GM12878 (cell line): ENCODE measurements around the gene CYP4Z1. TPM values are rescaled to one million over a fixed set of nuclear protein-coding genes. Genes with fewer than 3 reads are reported as not detected.

Source experiments
- ATAC-seq: fragments of 200-7000 bp; cut with Tn5 transposase; 3 replicates; pipeline ENCODE4 v1.9.1; 2020; ENCODE audit warnings: mild to moderate bottlenecking, moderate library complexity
- BruUV-seq: library from RNA; stranded (reverse); fragments of 400-500 nt; replicated peaks from 2 replicates; lab custom pipeline; 2021; lab: Mats Ljungman, UMichigan
- CTCF ChIA-PET: fragments of 300-600 bp; sonication (Branson Sonifier 250); formaldehyde crosslinking; extraction: SDS; loops from one replicate; lab custom pipeline; 2021; ENCODE audit warnings: inconsistent platforms; lab: Yijun Ruan, JAX
- POLR2A ChIA-PET: fragments of 350-600 bp; formaldehyde crosslinking; extraction: SDS; loops from one replicate; lab custom pipeline; 2021; ENCODE audit warnings: inconsistent platforms; lab: Charles Lee
- RAD21 ChIA-PET: fragments of 300-600 bp; sonication (Branson Sonifier 250); formaldehyde crosslinking; loops from one replicate; lab custom pipeline; 2023; ENCODE audit warnings: antibody characterized with exemption; ENCODE audit not compliant: unreplicated experiment; lab: Charles Lee
- SMC1A ChIA-PET: fragments of 300-600 bp; sonication (Branson Sonifier 250); formaldehyde crosslinking; loops from one replicate; lab custom pipeline; 2023; ENCODE audit not compliant: unreplicated experiment, uncharacterized antibody; lab: Charles Lee
- DNase-seq: peaks from one replicate; pipeline ENCODE4 v3.0.0-alpha.2; 2011; ENCODE audit warnings: low read depth, low spot score
- FAIRE-seq: peaks from 3 replicates; lab custom pipeline; 2011; peaks lifted over from hg19 to GRCh38; lab: Jason Lieb, UNC
- H2AFZ ChIP-seq: 2 replicates; pipeline ENCODE4 v1.6.0; 2011; ENCODE audit warnings: low read depth, low read length, control low read depth; ENCODE audit not compliant: control insufficient read depth
- H3K27ac ChIP-seq: 2 replicates; pipeline ENCODE4 v1.5.1; 2011; ENCODE audit warnings: control low read depth; ENCODE audit not compliant: control insufficient read depth, insufficient read depth
- H3K27me3 ChIP-seq, 2 experiments: replicated peaks in 1 of 2; 2 replicates each; pipeline versions ENCODE4 v1.6.0 to v1.6.1; 2011; ENCODE audit warnings: low read length in 1 of 2; ENCODE audit not compliant: control insufficient read depth in 2 of 2, insufficient read depth in 2 of 2
- H3K36me3 ChIP-seq, 2 experiments: 2 replicates each; pipeline ENCODE4 v1.5.1; 2011; ENCODE audit warnings: low read length in 1 of 2; ENCODE audit not compliant: control insufficient read depth in 2 of 2, insufficient read depth in 2 of 2
- H3K4me1 ChIP-seq: 2 replicates; pipeline ENCODE4 v1.6.1; 2011; ENCODE audit warnings: mild to moderate bottlenecking, low read length, moderate library complexity, mixed read lengths; ENCODE audit not compliant: control insufficient read depth, insufficient read depth
- H3K4me2 ChIP-seq: 2 replicates; pipeline ENCODE4 v1.6.0; 2011; ENCODE audit warnings: control low read depth; ENCODE audit not compliant: control insufficient read depth, insufficient read depth
- H3K4me3 ChIP-seq: fragments of 200-600 bp; sonication (generic); 2 replicates; pipeline ENCODE4 v1.5.1; 2016
- H3K79me2 ChIP-seq: 2 replicates; pipeline ENCODE4 v1.6.0; 2011; ENCODE audit warnings: low read length; ENCODE audit not compliant: control insufficient read depth, insufficient read depth
- H3K9ac ChIP-seq: 2 replicates; pipeline ENCODE4 v1.8.0; 2011; ENCODE audit warnings: low read length, control low read depth, mixed read lengths; ENCODE audit not compliant: control insufficient read depth, insufficient read depth
- H3K9me3 ChIP-seq: replicated peaks from 3 replicates; pipeline ENCODE4 v1.5.1; 2011; ENCODE audit warnings: mild to moderate bottlenecking, low read length; ENCODE audit not compliant: control insufficient read depth, insufficient read depth
- H4K20me1 ChIP-seq: 2 replicates; pipeline ENCODE4 v1.6.0; 2011; ENCODE audit not compliant: control insufficient read depth, insufficient read depth
- BCL11A ChIP-seq: IDR thresholded peaks from 2 replicates; pipeline ENCODE4 v1.6.1; 2011; ENCODE audit warnings: low read depth, low read length
- CHD1 ChIP-seq: IDR thresholded peaks from 2 replicates; pipeline ENCODE4 v1.6.1; 2012; ENCODE audit warnings: low read depth, low read length, improper control_type of control experiment
- ESRRA ChIP-seq: IDR thresholded peaks from 2 replicates; pipeline ENCODE4 v1.6.1; 2012; ENCODE audit warnings: mild to moderate bottlenecking, low read length, improper control_type of control experiment
- GABPA ChIP-seq: IDR thresholded peaks from 2 replicates; pipeline ENCODE4 v1.6.1; 2014; ENCODE audit warnings: antibody characterized with exemption, low read depth, mild to moderate bottlenecking, inconsistent platforms
- HCFC1 ChIP-seq: fragments of 150-350 bp; IDR thresholded peaks from 2 replicates; pipeline ENCODE4 v1.6.1; 2014; ENCODE audit warnings: low read length
- NR2F1 ChIP-seq: fragments of 450-650 bp; conservative IDR thresholded peaks from 2 replicates; pipeline ENCODE4 v1.6.1; 2017; ENCODE audit warnings: mild to moderate bottlenecking
- PAX8 ChIP-seq: fragments of 450-650 bp; IDR thresholded peaks from 2 replicates; pipeline ENCODE4 v1.6.1; 2017; ENCODE audit warnings: mild to moderate bottlenecking, moderate library complexity
- SMAD5 ChIP-seq: IDR thresholded peaks from 2 replicates; pipeline ENCODE4 v1.6.1; 2016; ENCODE audit warnings: antibody characterized with exemption, low read depth
- SPI1 ChIP-seq: IDR thresholded peaks from 2 replicates; pipeline ENCODE4 v1.6.1; 2011; ENCODE audit warnings: low read depth, mild to moderate bottlenecking, low read length, moderate library complexity, borderline replicate concordance; ENCODE audit not compliant: insufficient read depth
- SREBF2 ChIP-seq: IDR thresholded peaks from 2 replicates; pipeline ENCODE4 v1.6.1; 2012; ENCODE audit warnings: mild to moderate bottlenecking, low read length
- STAT3 ChIP-seq: IDR thresholded peaks from 2 replicates; pipeline ENCODE4 v1.6.1; 2011; ENCODE audit warnings: low read depth, low read length, improper control_type of control experiment
- WRNIP1 ChIP-seq: IDR thresholded peaks from 2 replicates; pipeline ENCODE4 v1.6.1; 2011; ENCODE audit warnings: low read depth, low read length, improper control_type of control experiment, borderline replicate concordance
- ZBED1 ChIP-seq: IDR thresholded peaks from 2 replicates; pipeline ENCODE4 v1.6.1; 2016; ENCODE audit warnings: borderline replicate concordance
- WGBS: methylation state at CpG from one replicate; pipeline ENCODE4 v1.1.6; 2016; ENCODE audit warnings: low lambda C conversion rate; ENCODE audit not compliant: insufficient replicate concordance, insufficient coverage; ENCODE audit errors: missing lambda C conversion rate; 5-methylcytosine and 5-hydroxymethylcytosine counted together
- in situ Hi-C: fragments of 300-500 bp; cut with MboI; formaldehyde crosslinking; loops from 9 replicates; pipeline ENCODE4 v1.14.3; 2018; ENCODE audit warnings: mixed read lengths
- intact Hi-C: fragments of 100-400 bp; cut with micrococcal nuclease; formaldehyde crosslinking; loops from one replicate; pipeline ENCODE4 v1.14.2; 2022; ENCODE audit not compliant: unreplicated experiment
- polyA plus RNA-seq, 11 experiments: library from polyadenylated mRNA; depleted of rRNA in 4 of 11; unstranded in 6 of 11; stranded (reverse) in 5 of 11; fragments of >200 nt; fragmentation: Nextera tagmentation in 4 of 11; fragmentation: Illumina TruSeq in 1 of 11; extraction: Ambion mirVana in 4 of 11; extraction: Trizol in 1 of 11; gene quantifications; 1 replicate in 1 of 11; 2 replicates in 10 of 11; pipeline versions ENCODE4 v1.2.1 to v1.2.3, GENCODE V29; 2011 to 2016; ENCODE audit warnings: inconsistent platforms in 2 of 11, missing spikeins in 2 of 11, low read depth in 1 of 11
- total RNA-seq, 4 experiments: library from RNA; depleted of rRNA in 3 of 4; stranded (reverse); fragments of >200 nt in 3 of 4; fragmentation: Illumina TruSeq in 1 of 4; extraction: Trizol in 1 of 4; gene quantifications; 2 replicates each; pipeline versions ENCODE4 v1.2.1 to v1.2.3, GENCODE V29; 2013 to 2021
- TF ChIP-seq, protein P1 (sequence below): IDR thresholded peaks from 2 replicates; pipeline ENCODE4 v1.6.1; 2012; ENCODE audit warnings: low read depth, low read length, improper control_type of control experiment
- TF ChIP-seq, protein P2 (sequence below): IDR thresholded peaks from 2 replicates; pipeline ENCODE4 v1.6.1; 2011; ENCODE audit warnings: low read depth, mild to moderate bottlenecking, low read length, moderate library complexity, borderline replicate concordance; ENCODE audit errors: extremely low read depth

Gene CYP4Z1
- total and polyA plus RNA-seq, 10 of the 15 experiments (the other 5 are each of a cell fraction or from before 2014, with no cell fraction given): not detected

DNA sequence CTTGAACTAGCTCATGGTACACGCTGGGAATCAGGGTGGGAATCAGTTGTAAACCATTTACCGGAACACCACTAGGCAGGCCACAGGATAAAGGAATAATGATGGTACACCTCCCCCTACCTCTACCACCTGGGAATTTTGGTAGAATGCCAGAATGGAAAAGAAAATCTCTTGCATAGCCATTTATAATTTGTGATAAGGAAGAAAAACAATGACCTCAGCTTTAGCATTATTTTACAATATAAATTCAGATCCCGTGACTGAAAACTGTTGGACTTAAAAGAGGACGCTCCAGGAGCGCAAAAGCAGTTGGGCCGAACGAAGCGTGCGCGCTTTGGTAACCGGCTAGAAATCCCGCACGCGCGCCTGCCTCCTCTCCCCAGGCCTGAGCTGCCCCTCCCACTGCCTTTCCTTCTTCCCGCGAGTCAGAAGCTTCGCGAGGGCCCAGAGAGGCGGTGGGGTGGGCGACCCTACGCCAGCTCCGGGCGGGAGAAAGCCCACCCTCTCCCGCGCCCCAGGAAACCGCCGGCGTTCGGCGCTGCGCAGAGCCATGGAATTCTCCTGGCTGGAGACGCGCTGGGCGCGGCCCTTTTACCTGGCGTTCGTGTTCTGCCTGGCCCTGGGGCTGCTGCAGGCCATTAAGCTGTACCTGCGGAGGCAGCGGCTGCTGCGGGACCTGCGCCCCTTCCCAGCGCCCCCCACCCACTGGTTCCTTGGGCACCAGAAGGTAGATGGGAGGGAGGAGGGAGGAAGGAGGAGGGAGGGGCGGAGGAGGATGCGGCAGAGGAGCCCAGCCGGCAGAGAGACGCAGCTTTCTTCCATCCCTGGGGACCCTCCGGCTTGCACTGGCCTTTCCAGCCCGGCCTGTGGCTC lies 43.5 kb upstream of the CYP4Z1 start, which contains the start of gene CYP4X1:
Gene CYP4X1 (plus strand): TSS at position 402 of the 873 bp plus-strand sequence. CDS start 149 bp downstream, at position 551.
- intact Hi-C loops (no loop called here), in situ Hi-C loops (no loop called here)
- no peaks in the 10 kb centered on the region; a peak in 1 of 4 replicates for H3K27me3 ChIP-seq
- FAIRE-seq: no peak
- TF ChIP-seq SPI1: no peak
- TF ChIP-seq SMAD5: no peak
- no peak within 1 kb of the TSS for H3K27ac ChIP-seq
- H3K4me2 ChIP-seq: no peak within 1 kb of the TSS
- DNase-seq: no peak
- no peaks in the 10 kb centered on the region for H3K4me1 ChIP-seq
- ChIA-PET CTCF (no interaction called here), RAD21 (no interaction called here), POLR2A (no interaction called here), SMC1A (interaction anchor here (0.6 kb wide), 1 partner anchor 266 kb away, joined by 3 read pairs; no protein-coding TSS in a partner anchor)
- H4K20me1 ChIP-seq: no peaks in the 10 kb centered on the region; the same call in 1 of the 2 replicates
- H3K9ac ChIP-seq: no peak within 1 kb of the TSS
- no peaks in the 10 kb centered on the region for H3K79me2 ChIP-seq
- H3K36me3 ChIP-seq: no peaks in the 10 kb centered on the region
- no peaks in the 10 kb centered on the region for H3K9me3 ChIP-seq
- 49% methylated on average over 42 of the region's 49 CpGs for WGBS
- no peak within 1 kb of the TSS for H2AFZ ChIP-seq
- no TSS peak for BruUV-seq
- ATAC-seq: no peak
- no peak within 1 kb of the TSS for H3K4me3 ChIP-seq

DNA sequence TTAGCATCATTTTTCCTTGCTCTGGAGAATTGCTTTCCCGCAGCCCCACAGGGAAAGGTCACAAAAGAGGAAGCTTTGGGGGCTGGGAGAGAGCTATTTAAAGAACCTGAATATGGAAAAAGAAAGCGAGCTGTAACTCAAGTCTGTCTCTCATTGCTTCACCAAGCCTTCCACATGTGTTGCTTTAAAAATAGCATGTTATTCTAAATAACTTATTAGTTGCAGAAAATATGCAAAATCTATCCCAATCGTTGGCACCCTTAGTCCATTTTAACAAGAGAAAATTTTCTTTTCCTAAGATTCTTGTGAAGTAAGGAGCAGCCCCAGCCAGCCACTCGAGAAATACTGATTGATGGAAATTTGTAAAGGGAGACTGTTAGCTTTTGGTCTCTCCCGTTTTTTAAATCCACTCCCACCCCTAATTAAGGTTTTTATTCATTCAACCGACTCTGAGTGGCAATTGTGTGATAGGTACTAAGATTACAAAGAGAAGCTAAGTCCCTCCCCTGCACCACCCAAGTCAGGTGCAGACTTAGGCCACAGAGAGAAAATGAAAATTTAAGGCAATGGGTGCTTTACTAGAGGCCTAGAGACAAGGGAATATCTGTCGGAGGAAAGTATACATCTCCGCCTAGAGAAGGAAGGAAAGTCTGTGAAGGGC lies 42.8 kb upstream of the CYP4Z1 start:
- intact Hi-C loops (no loop called here), in situ Hi-C loops (no loop called here)
- RAD21 ChIA-PET: no interaction called here
- WGBS: 18% methylated on average over 8 of the region's 8 CpGs
- Histone ChIP-seq H2AFZ (no peak overlapping the region), H3K9me3 (no peaks in the 10 kb centered on the region), H3K4me3 (no peak overlapping the region), H4K20me1 (no peaks in the 10 kb centered on the region; the same call in 1 of the 2 replicates), H3K4me2 (no peak overlapping the region), H3K27ac (no peak overlapping the region), H3K9ac (no peak overlapping the region), H3K79me2 (no peaks in the 10 kb centered on the region), H3K4me1 (no peaks in the 10 kb centered on the region), H3K36me3 (no peaks in the 10 kb centered on the region), H3K27me3 (no peaks in the 10 kb centered on the region; a peak in 1 of 4 replicates)
- no peak for ATAC-seq
- no peak for DNase-seq
- POLR2A ChIA-PET: no interaction called here
- CTCF ChIA-PET: no interaction called here
- no peak for FAIRE-seq
- no TSS peak for BruUV-seq
- SMC1A ChIA-PET: no interaction called here
- TF ChIP-seq CHD1 (no peak), NR2F1 (no peak), GABPA (no peak), WRNIP1 (no peak), SREBF2 (no peak), ESRRA (no peak), ZBED1 (no peak), PAX8 (no peak), STAT3 (no peak), HCFC1 (no peak), BCL11A (no peak)
- TF ChIP-seq, protein P1, sequence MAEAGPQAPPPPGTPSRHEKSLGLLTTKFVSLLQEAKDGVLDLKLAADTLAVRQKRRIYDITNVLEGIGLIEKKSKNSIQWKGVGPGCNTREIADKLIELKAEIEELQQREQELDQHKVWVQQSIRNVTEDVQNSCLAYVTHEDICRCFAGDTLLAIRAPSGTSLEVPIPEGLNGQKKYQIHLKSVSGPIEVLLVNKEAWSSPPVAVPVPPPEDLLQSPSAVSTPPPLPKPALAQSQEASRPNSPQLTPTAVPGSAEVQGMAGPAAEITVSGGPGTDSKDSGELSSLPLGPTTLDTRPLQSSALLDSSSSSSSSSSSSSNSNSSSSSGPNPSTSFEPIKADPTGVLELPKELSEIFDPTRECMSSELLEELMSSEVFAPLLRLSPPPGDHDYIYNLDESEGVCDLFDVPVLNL: no peak
- TF ChIP-seq, protein P2, sequence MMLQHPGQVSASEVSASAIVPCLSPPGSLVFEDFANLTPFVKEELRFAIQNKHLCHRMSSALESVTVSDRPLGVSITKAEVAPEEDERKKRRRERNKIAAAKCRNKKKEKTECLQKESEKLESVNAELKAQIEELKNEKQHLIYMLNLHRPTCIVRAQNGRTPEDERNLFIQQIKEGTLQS: no peak
